Nephron progenitor cell (in vitro differentiated cells): Measurements from ENCODE around the gene KIRREL3.
"Not testable (repeated sequence)": the region's sequence is repeated elsewhere in the genome, so short reads cannot be mapped to it uniquely, and the experiment has no call there.

Experiments used
- DNase-seq: peaks from one replicate; pipeline ENCODE4 v3.0.0; 2021
- H3K27ac Mint-ChIP-seq: 2 replicates; pipeline ENCODE4 v1.8.0; 2021; ENCODE audit warnings: mild to moderate bottlenecking, moderate library complexity, mixed read lengths
- H3K27me3 Mint-ChIP-seq: 2 replicates; pipeline ENCODE4 v1.8.0; 2021; ENCODE audit warnings: mild to moderate bottlenecking, low read depth, mixed read lengths; ENCODE audit not compliant: poor library complexity
- H3K36me3 Mint-ChIP-seq: 2 replicates; pipeline ENCODE4 v1.8.0; 2021; ENCODE audit warnings: low read depth, mixed read lengths
- H3K4me1 Mint-ChIP-seq: 2 replicates; pipeline ENCODE4 v1.8.0; 2021; ENCODE audit warnings: mixed read lengths
- H3K4me3 Mint-ChIP-seq: 2 replicates; pipeline ENCODE4 v1.8.0; 2021; ENCODE audit warnings: mild to moderate bottlenecking, moderate library complexity, mixed read lengths
- H3K9me3 Mint-ChIP-seq: 2 replicates; pipeline ENCODE4 v1.8.0; 2021; ENCODE audit warnings: mild to moderate bottlenecking, moderate library complexity, mixed read lengths
- CTCF ChIP-seq: fragments of 200-600 bp; sonication (generic); IDR thresholded peaks from 2 replicates; pipeline ENCODE4 v1.5.0; 2021; ENCODE audit warnings: antibody characterized with exemption

The KIRREL3 gene

DNA sequence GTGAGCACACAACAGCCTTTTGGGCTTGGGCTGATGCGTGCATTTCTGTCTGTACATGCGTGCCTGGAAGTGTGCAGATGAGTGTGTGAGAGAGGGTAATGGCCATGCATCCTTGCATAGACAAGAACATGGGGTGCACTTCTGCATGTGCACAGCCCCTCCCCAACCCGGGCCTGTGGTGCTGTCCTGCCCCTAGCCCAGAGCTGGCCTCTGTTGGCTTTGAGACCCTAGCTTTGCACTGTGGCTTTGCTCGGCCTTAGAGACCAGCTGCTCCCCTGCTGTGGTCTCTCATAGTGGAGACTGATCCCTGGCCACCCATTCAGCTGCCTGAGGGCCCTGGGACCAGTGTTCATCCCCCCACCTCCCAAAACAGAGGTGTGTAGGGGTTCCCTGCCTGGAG, 619.7 kb downstream of the KIRREL3 start:
- no peak for TF ChIP-seq CTCF
- no peak overlapping the region for H3K4me3 Mint-ChIP-seq
- H3K4me1 Mint-ChIP-seq = peaks cover 30% of the 10 kb centered on the region
- H3K27me3 Mint-ChIP-seq = no peaks in the 10 kb centered on the region
- no peaks in the 10 kb centered on the region for H3K9me3 Mint-ChIP-seq
- H3K36me3 Mint-ChIP-seq = peaks cover 8% of the 10 kb centered on the region
- no peak for DNase-seq
- H3K27ac Mint-ChIP-seq = no peak overlapping the region

- DNase-seq = no peak
- Mint-ChIP-seq H3K27me3 (no peaks in the 10 kb centered on the region), H3K36me3 (peaks cover 8% of the 10 kb centered on the region), H3K4me3 (no peak overlapping the region), H3K4me1 (peaks cover 43% of the 10 kb centered on the region), H3K27ac (no peak overlapping the region), H3K9me3 (no peaks in the 10 kb centered on the region)
- no peak for TF ChIP-seq CTCF
Observed at GRCh38 chr11:126378763-126379162, 621.8 kb downstream of the KIRREL3 start.

- peaks cover 8% of the 10 kb centered on the region for H3K36me3 Mint-ChIP-seq
- DNase-seq = no peak
- H3K4me1 Mint-ChIP-seq = peaks cover 50% of the 10 kb centered on the region
- H3K27me3 Mint-ChIP-seq = no peaks in the 10 kb centered on the region
- H3K4me3 Mint-ChIP-seq = no peak overlapping the region
- no peaks in the 10 kb centered on the region for H3K9me3 Mint-ChIP-seq
- no peak overlapping the region for H3K27ac Mint-ChIP-seq
- no peak for TF ChIP-seq CTCF
Observed at GRCh38 chr11:126375726-126376125, 624.8 kb downstream of the KIRREL3 start.

DNA sequence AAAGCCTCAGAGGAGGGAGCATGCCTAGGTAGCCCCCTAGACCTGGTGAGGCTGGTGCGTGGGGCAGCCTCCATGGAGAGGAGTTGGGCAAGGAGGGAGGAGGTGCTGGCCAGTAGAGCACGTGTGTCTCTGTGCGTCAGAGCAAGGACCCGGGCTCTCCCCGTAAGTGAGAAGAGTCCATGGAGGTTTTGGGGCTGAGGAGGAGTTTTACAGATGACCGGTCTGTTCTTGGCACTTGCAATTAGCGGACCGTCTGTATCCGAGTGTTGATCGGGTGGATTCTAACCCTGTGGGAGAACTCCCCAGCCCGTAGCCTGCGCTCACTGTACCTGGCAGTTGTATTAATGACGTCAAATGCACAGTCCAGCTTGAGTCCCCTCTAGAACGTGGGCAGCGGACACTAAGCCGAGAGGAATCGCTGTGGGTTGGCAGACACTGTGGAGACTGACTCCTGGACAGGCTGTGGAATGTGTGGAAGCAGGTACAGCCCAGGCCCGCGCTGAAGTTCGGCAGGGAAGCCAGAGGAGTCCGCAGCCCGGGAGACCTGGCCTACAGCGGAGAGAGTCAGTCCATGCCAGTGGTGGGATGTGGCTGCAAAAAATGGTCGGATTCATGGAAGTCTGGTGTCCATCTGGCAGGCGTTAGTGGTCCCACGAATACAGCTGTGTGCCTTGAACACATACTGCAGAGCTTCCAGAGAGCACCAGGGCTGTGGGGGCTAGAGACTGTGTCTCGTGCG, 625.8 kb downstream of the KIRREL3 start:
- not testable (repeated sequence) for H3K4me3 Mint-ChIP-seq, H3K9me3 Mint-ChIP-seq, H3K27me3 Mint-ChIP-seq, DNase-seq
- Mint-ChIP-seq H3K4me1 (peaks cover 42% of the 10 kb centered on the region), H3K27ac (peak overlapping the region; percentile 50), H3K36me3 (peaks cover 18% of the 10 kb centered on the region)

DNA sequence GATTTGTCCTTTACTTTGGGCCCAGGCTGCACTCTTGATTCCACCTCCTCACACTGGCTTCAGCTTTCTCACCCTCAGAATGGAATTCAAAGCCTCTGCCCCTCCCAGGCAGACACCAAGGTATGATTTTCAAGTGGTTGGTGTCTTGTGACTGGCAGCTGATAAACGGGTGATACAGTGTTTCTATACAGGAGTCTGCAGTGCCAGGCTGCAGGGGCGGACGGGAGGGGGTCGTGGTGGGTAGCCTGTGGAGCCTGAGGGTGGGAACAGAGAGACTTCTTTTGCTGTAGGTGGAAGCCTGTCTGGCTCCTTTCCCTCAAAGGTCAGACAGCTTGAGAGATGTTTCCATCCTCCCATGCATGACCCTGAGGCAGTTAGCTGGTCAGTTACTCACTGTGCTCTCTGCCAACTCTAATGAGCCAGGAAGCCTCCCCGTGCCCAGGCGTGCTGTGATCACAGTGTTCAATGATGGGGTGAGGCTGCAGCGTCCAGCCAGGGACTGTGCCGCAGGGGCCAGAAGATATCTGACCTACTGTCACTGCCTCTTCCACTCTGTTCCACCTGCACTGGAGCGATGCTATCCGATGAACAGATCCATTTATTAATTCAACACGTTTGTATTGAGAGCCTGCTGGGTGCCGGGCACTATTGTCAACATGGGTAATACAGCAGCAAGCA, 627.0 kb downstream of the KIRREL3 start:
- Mint-ChIP-seq H3K27ac (peak overlapping the region; percentile 89), H3K4me1 (peaks cover 40% of the 10 kb centered on the region), H3K36me3 (peaks cover 17% of the 10 kb centered on the region)
- H3K27me3 Mint-ChIP-seq, H3K9me3 Mint-ChIP-seq, H3K4me3 Mint-ChIP-seq, DNase-seq: not testable (repeated sequence)
